ENCODE data around the gene FXYD5.
A peak's percentile ranks its signal among the peaks of the same experiment; 100 is the strongest.

The FXYD5 gene

DNA sequence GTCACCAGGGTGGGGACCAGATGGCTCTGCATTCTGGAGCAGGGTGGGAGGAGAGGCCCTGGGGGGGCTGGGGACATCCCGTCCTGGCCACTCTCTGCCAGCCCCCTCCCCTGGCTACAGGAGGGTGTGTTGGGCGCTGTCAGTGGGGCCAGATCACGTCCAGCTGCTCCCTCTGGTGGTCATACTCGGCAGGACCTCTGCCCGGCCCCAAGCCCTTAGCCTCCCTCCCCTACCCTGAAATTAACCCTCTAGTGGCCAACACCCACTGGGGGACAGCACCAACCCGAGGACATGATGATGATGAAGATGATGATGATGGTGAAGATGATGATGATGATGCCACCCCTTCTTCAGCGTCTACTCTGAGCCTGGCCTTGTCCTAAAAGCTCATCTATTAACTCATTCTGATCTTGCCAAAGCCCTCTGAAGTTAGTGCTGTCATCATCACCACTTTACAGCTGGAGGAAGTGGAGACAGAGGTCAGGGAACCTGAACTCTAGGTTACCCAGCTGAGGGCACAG lies 19.1 kb upstream of the FXYD5 start:
- Histone ChIP-seq H3K9ac (ENCODE audit: low read length) (no peak overlapping the region), H3K4me3 (ENCODE audit: low read length) (peak overlapping the region; percentile 21)

DNA sequence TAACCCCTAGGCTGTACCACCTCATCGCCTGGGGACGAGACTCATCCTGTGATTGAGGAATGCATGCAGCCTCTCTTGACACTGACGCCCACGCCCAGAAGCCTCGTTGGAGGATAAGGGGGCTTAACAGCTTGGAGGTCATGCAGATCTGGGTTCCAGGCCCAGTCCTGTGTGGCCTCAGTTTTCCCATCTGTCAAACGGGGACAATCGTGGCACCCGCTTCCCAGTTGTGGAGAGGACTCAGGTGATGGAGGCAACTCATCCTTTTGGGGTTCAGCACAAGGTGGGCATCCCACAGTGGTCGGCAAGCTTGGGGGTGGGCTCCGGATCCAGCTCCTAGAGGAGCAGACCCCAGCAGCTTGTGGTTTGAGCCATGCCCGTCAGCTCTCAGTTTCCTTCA lies 18.3 kb upstream of the FXYD5 start:
- H3K27ac ChIP-seq (ENCODE audit: low read depth, low read length), result no peak overlapping the region
- H3K4me1 ChIP-seq (ENCODE audit: control insufficient read depth, insufficient read depth, low read length), result no peaks in the 10 kb centered on the region
- no peaks in the 10 kb centered on the region for H3K27me3 ChIP-seq (ENCODE audit: control insufficient read depth, insufficient read depth, low read length)
- H3K9ac ChIP-seq (ENCODE audit: low read length), result no peak overlapping the region
- H3K36me3 ChIP-seq (ENCODE audit: control insufficient read depth, insufficient read depth, low read length), result no peaks in the 10 kb centered on the region
- H3K4me3 ChIP-seq (ENCODE audit: low read length), result no peak overlapping the region

More for the DNA sequence above, 19.1 kb upstream of the FXYD5 start:
- no peaks in the 10 kb centered on the region for H3K36me3 ChIP-seq (ENCODE audit: control insufficient read depth, insufficient read depth, low read length)
- H3K27me3 ChIP-seq (ENCODE audit: control insufficient read depth, insufficient read depth, low read length), result no peaks in the 10 kb centered on the region
- H3K27ac ChIP-seq (ENCODE audit: low read depth, low read length), result peak overlapping the region; percentile 58
- H3K4me1 ChIP-seq (ENCODE audit: control insufficient read depth, insufficient read depth, low read length), result no peaks in the 10 kb centered on the region

DNA sequence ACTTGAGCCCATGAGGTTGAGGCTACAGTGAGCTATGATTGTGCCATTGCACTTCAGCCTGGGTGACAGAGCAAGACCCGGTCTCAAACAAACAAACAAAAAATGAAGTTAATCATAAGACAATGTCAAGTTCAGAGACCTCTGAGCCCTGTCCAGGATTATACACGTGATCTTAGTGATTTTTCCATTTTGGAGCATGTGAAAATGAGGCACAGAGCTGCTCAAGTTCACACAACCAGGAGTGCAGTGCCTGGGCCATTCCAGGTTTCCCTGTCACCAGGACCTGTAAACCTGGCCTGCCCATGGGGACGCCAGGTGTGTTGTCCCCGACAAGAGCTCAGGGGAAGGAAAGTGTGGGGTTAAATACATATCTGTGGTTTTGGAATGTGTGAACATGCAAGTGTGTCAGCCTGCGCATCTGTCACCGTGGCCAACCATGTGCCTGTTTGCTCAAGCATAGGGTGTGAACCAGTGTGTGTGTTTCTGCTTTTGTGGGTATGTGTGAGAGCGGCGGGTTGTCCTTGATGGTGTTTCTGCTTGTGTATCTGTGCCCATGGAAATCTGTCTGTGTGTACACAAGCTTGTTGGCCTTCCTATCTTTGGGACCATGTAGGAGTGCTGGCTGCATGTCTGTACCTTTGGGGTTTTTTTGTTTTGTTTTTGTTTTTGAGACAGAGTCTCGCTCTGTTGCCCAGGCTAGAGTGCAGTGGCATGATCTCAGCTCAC lies 17.4 kb upstream of the FXYD5 start:
- Histone ChIP-seq H3K36me3 (ENCODE audit: control insufficient read depth, insufficient read depth, low read length) (no peaks in the 10 kb centered on the region), H3K27me3 (ENCODE audit: control insufficient read depth, insufficient read depth, low read length) (peaks cover 3% of the 10 kb centered on the region), H3K4me3 (ENCODE audit: low read length) (no peak overlapping the region), H3K4me1 (ENCODE audit: control insufficient read depth, insufficient read depth, low read length) (no peaks in the 10 kb centered on the region), H3K27ac (ENCODE audit: low read depth, low read length) (peak overlapping the region; percentile 26), H3K9ac (ENCODE audit: low read length) (no peak overlapping the region)

DNA sequence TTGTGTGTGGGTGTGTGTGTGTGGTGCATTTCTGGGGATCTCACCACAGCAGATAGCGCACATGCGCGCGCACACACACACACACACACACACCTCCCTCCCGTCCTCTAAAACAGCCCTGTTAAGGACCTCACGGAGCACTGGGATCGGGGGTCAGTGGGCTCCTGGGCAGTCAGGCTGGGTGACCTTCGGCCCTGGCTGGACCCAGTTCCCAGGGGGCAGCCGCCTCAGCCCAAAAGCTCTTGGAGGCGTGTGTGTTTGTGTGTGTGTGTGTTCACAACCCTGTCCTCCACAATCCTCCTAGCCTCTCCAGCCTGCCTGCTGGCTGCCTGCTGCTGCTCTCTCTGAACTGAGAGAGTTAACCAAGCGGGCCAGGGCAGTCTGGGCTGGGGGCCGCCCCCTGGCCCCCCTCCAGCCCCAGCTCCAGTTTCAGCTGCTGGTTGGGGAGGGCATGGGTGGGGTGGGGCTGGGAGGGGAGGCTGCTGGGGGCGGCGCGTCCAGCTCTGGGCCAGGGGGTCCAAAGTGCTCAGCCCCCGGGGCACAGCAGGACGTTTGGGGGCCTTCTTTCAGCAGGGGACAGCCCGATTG lies 16.1 kb upstream of the FXYD5 start, which contains the start of gene FXYD1:
Gene FXYD1, plus strand, starts transcription at position 520 of the 588 bp plus-strand sequence. CDS start 1,256 bp downstream, outside the sequence.
- no peaks in the 10 kb centered on the region for H3K4me1 ChIP-seq (ENCODE audit: control insufficient read depth, insufficient read depth, low read length)
- H3K9ac ChIP-seq (ENCODE audit: low read length), result peak within 1 kb of the TSS; percentile 32

DNA sequence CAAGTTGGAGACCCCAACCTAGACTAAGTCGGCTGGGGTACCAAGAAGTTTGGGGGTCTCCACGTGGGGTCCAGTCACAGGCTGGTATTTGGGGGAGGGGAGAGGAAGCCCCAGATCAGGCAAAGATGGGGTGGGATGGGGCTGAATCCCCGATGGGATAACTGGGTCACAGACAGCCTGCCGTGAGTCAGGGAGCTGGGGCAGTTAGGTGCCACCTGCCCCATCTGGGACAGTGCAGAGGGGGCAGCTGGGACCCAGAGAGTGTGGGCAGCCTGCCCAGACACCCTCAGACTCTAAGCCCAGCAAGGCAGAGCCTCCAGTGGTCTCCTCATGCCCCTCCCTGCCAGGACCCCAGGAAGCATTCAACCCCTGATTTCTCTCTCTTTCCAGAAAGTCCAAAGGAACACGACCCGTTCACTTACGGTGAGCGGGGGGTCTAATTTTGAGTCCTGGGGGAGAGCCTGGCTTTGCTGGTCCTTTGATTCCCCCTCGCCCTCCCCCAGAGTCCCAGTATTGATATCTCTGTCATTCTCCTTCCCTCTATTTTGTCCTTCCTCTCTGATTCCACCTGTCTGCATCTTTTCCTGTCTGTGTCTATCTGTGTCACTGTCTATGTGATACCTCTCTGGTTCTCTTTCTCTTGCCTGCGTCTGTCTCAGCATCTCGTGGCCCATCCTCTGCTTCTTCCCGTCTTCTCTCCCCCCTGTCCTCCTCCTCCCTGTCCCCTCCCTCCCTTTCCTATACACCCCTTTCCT lies 14.2 kb upstream of the FXYD5 start:
- peak overlapping the region; percentile 63 for H3K4me3 ChIP-seq (ENCODE audit: low read length)
- no peaks in the 10 kb centered on the region for H3K4me1 ChIP-seq (ENCODE audit: control insufficient read depth, insufficient read depth, low read length)
- H3K9ac ChIP-seq (ENCODE audit: low read length), result no peak overlapping the region
- no peaks in the 10 kb centered on the region for H3K36me3 ChIP-seq (ENCODE audit: control insufficient read depth, insufficient read depth, low read length)
- peak overlapping the region; percentile 87 for H3K27ac ChIP-seq (ENCODE audit: low read depth, low read length)
- H3K27me3 ChIP-seq (ENCODE audit: control insufficient read depth, insufficient read depth, low read length), result peaks cover 5% of the 10 kb centered on the region

More for the DNA sequence above, 16.1 kb upstream of the FXYD5 start, which contains the start of gene FXYD1:
- peaks cover 5% of the 10 kb centered on the region for H3K27me3 ChIP-seq (ENCODE audit: control insufficient read depth, insufficient read depth, low read length)
- H3K27ac ChIP-seq (ENCODE audit: low read depth, low read length), result peak within 1 kb of the TSS; percentile 87
- H3K4me3 ChIP-seq (ENCODE audit: low read length), result peak within 1 kb of the TSS; percentile 63
- no peaks in the 10 kb centered on the region for H3K36me3 ChIP-seq (ENCODE audit: control insufficient read depth, insufficient read depth, low read length)

DNA sequence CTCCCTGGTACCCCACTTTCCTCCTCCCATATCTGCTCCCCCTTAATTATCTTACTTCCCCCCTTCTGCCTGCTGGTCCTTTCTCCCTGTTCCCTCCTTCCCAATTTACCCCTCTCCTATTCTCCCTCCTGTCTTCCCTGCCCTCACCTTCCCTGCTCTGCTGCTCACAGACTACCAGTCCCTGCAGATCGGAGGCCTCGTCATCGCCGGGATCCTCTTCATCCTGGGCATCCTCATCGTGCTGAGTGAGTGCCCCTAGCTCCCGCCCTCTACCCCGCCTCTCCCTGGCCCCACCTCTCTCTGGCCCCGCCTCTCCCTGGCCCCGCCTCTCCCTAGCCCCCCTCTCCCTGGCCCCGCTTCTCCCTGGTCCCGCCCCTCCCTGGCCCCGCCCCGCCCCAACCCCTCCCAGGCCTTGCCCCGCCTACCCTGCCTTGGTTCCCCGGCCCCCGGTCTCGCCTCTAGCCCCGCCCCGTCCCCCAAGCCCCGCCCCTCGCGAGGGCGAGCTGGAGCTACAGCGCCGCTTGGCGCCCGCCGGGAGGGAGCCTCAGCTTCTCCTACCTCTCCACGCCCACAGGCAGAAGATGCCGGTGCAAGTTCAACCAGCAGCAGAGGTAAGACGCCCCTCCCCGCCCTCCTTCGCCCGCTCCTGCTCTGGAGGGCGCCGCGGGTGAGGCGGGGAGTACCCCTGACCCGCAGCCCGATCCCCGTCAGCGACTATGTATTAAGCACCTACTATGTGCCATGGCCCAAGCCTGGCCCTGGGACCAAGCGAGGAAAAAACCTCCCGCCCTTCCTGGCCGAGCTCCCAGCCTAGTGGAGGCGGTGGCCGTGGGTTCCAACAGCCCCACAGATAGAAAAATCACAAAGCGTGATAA lies 13.3 kb upstream of the FXYD5 start:
- H3K27ac ChIP-seq (ENCODE audit: low read depth, low read length), result peak overlapping the region; percentile 87
- no peak overlapping the region for H3K9ac ChIP-seq (ENCODE audit: low read length)
- H3K27me3 ChIP-seq (ENCODE audit: control insufficient read depth, insufficient read depth, low read length), result peaks cover 5% of the 10 kb centered on the region

DNA sequence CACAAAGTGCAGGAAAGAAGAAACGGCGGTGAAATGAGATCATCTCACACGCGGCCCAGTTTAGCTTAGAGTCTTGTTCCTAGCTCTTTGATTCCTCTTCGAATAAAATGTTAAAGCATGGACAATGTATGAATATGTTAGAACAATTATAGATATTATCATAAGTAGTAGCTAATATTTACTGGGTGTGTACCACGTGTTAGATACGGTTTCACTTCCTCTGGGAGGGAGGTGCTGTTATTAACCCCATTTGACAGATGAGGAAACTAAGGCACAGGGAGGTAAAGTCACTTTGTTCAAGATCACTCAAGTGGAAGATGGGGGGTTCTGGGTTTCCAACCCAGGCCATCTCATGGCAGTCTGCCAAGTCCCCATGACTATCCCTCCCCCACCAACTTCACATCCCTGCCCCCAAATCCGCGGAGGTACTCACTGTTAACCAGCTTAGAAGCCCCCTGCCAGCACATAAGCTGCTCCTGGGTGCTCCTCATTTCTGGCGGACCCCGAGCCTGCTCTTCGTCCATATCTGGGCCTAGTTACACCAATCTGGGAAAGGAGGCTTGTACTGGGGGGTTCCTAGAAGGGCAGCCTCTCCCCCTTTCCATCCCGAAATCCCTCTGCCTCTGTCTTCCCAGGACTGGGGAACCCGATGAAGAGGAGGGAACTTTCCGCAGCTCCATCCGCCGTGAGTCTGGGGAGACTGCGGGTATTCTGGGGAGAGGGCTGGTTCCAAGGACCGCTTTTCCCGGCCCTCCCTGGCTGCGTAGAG lies 12.5 kb upstream of the FXYD5 start:
- H3K27ac ChIP-seq (ENCODE audit: low read depth, low read length), result no peak overlapping the region
- no peaks in the 10 kb centered on the region for H3K36me3 ChIP-seq (ENCODE audit: control insufficient read depth, insufficient read depth, low read length)
- no peak overlapping the region for H3K9ac ChIP-seq (ENCODE audit: low read length)
- H3K4me3 ChIP-seq (ENCODE audit: low read length), result peak overlapping the region; percentile 48
- no peaks in the 10 kb centered on the region for H3K4me1 ChIP-seq (ENCODE audit: control insufficient read depth, insufficient read depth, low read length)
- peaks cover 5% of the 10 kb centered on the region for H3K27me3 ChIP-seq (ENCODE audit: control insufficient read depth, insufficient read depth, low read length)

More for the DNA sequence above, 13.3 kb upstream of the FXYD5 start:
- no peaks in the 10 kb centered on the region for H3K36me3 ChIP-seq (ENCODE audit: control insufficient read depth, insufficient read depth, low read length)
- peak overlapping the region; percentile 63 for H3K4me3 ChIP-seq (ENCODE audit: low read length)
- no peaks in the 10 kb centered on the region for H3K4me1 ChIP-seq (ENCODE audit: control insufficient read depth, insufficient read depth, low read length)

DNA sequence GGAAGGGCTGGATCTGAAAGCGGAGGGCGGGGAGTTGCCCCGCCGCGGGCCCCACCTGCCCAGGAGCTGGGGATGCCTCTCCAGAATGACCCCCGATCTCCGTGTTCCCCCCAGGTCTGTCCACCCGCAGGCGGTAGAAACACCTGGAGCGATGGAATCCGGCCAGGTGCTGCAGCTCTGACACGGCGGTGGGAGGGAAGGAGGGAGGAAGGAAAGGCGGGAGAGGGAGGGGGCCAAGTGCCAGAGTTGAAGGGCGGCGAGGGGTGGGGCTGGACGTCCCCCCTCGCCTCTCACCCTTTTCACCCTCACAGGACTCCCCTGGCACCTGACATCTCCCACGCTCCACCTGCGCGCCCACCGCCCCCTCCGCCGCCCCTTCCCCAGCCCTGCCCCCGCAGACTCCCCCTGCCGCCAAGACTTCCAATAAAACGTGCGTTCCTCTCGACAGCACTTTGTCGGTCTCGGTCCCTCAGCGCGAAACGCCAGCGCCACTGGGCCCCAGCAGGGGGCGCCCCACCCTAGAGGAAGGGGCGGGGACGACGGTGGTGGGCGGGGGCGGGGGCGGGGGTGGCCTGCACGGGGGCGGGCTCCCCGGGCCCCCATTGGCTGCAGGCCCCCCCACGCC lies 11.8 kb upstream of the FXYD5 start:
- no peak overlapping the region for H3K27ac ChIP-seq (ENCODE audit: low read depth, low read length)
- H3K4me3 ChIP-seq (ENCODE audit: low read length), result peak overlapping the region; percentile 30
- no peaks in the 10 kb centered on the region for H3K36me3 ChIP-seq (ENCODE audit: control insufficient read depth, insufficient read depth, low read length)
- peaks cover 5% of the 10 kb centered on the region for H3K27me3 ChIP-seq (ENCODE audit: control insufficient read depth, insufficient read depth, low read length)
- no peaks in the 10 kb centered on the region for H3K4me1 ChIP-seq (ENCODE audit: control insufficient read depth, insufficient read depth, low read length)
- H3K9ac ChIP-seq (ENCODE audit: low read length), result no peak overlapping the region

DNA sequence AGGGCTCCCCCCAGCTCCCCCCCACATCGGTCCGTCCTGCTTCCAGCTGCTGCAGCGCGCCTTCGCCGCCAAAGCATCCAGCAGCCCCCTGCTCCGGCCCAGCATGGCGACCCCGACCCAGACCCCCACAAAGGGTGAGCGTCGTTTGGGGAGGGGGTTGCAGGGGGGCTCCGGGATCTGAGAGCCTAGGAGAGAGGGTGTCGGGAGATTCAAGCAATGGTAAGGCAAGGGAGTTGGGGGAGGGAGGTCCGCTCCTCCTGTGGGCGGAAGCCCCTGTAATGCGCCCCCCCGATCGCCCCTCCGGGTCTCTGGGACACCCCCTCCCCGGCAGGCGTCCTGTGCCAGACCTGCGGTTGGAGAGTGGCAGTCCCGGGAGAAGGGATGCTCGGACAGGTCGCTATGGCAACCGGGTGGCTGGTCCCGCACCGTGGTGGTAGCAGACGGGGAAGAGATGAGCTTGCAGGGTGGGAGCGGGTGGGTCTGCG lies 11.3 kb upstream of the FXYD5 start, which contains the start of gene FXYD7:
Gene FXYD7, plus strand, starts transcription at position 25 of the 485 bp plus-strand sequence. Its CDS starts 79 bp downstream, at position 104.
- Histone ChIP-seq H3K36me3 (ENCODE audit: control insufficient read depth, insufficient read depth, low read length) (no peaks in the 10 kb centered on the region), H3K4me1 (ENCODE audit: control insufficient read depth, insufficient read depth, low read length) (no peaks in the 10 kb centered on the region), H3K27ac (ENCODE audit: low read depth, low read length) (no peak within 1 kb of the TSS), H3K9ac (ENCODE audit: low read length) (no peak within 1 kb of the TSS), H3K4me3 (ENCODE audit: low read length) (peak within 1 kb of the TSS; percentile 30), H3K27me3 (ENCODE audit: control insufficient read depth, insufficient read depth, low read length) (peaks cover 5% of the 10 kb centered on the region)

DNA sequence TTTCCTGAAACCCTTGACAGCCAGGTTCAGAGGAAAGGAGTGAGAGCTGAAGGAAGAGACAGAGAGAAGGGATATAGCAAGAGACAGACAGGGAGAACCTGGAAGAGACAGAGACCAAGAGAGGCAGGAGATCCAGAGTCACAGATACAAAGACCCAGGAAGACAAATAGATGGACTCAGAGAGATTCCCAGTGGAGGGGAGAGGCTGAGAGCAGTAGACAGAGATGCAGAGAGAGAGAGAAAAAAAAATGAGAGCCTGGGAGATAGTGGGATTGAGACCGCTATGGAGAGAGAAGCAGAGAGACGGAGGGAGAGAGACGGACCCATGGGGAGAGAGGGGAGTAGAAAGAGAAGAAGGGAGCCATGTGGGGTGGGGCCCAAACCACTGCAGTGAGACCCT lies 10.7 kb upstream of the FXYD5 start:
- Histone ChIP-seq H3K27me3 (ENCODE audit: control insufficient read depth, insufficient read depth, low read length) (peaks cover 5% of the 10 kb centered on the region), H3K27ac (ENCODE audit: low read depth, low read length) (no peak overlapping the region)

DNA sequence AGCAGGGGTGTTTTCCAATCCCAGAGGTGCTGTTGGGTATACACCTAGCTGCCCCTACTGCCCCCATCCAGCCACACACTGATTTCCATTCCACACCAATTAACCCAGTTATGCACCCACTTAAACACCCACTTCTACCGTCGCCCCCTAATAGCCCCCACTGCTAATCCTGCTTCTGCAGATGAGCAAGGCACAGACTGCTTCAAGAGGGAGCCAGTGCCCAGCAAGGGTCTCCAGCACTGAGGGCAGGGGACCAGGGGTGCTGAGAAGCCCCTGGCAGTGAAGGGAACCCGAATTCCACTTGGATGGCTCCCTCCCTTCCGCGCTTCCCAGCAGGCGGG lies 10.3 kb upstream of the FXYD5 start:
- no peaks in the 10 kb centered on the region for H3K4me1 ChIP-seq (ENCODE audit: control insufficient read depth, insufficient read depth, low read length)
- H3K27me3 ChIP-seq (ENCODE audit: control insufficient read depth, insufficient read depth, low read length), result peaks cover 5% of the 10 kb centered on the region
- no peak overlapping the region for H3K4me3 ChIP-seq (ENCODE audit: low read length)
- no peak overlapping the region for H3K27ac ChIP-seq (ENCODE audit: low read depth, low read length)
- H3K36me3 ChIP-seq (ENCODE audit: control insufficient read depth, insufficient read depth, low read length), result no peaks in the 10 kb centered on the region
- H3K9ac ChIP-seq (ENCODE audit: low read length), result no peak overlapping the region

More for the DNA sequence above, 10.7 kb upstream of the FXYD5 start:
- no peaks in the 10 kb centered on the region for H3K36me3 ChIP-seq (ENCODE audit: control insufficient read depth, insufficient read depth, low read length)
- H3K4me3 ChIP-seq (ENCODE audit: low read length), result no peak overlapping the region
- no peak overlapping the region for H3K9ac ChIP-seq (ENCODE audit: low read length)
- no peaks in the 10 kb centered on the region for H3K4me1 ChIP-seq (ENCODE audit: control insufficient read depth, insufficient read depth, low read length)
